Measurements from ENCODE around the gene KRT16.
"Not testable (repeated sequence)": the region's sequence is repeated elsewhere in the genome, so short reads cannot be mapped to it uniquely, and the experiment has no call there.

Gene KRT16

DNA sequence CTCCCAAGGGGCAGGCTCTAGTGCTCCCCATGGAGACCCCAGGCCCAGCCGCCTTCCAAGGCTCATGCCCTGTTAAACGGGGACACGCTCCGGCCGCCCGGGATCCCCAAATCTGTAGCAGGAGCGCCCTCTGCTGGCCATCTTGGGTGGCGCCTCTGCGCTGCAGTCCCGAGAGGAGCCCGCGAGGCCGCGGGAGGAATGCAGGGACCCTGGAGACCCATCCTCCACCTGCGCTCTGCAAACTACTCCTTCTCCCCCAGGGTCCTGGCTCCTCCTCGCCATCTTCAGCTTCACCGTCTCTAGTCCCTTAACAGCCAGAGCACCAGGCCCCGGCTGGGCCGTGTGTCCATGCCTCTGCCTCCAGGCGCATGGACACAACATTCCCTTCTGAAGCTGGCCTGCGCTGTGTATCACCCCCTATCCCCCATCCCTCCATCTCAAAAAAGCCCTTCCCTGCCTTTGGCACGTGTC, 35.4 kb upstream of the KRT16 start:
- TF ChIP-seq, protein P1, sequence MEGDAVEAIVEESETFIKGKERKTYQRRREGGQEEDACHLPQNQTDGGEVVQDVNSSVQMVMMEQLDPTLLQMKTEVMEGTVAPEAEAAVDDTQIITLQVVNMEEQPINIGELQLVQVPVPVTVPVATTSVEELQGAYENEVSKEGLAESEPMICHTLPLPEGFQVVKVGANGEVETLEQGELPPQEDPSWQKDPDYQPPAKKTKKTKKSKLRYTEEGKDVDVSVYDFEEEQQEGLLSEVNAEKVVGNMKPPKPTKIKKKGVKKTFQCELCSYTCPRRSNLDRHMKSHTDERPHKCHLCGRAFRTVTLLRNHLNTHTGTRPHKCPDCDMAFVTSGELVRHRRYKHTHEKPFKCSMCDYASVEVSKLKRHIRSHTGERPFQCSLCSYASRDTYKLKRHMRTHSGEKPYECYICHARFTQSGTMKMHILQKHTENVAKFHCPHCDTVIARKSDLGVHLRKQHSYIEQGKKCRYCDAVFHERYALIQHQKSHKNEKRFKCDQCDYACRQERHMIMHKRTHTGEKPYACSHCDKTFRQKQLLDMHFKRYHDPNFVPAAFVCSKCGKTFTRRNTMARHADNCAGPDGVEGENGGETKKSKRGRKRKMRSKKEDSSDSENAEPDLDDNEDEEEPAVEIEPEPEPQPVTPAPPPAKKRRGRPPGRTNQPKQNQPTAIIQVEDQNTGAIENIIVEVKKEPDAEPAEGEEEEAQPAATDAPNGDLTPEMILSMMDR (IDR thresholded peaks at IDR 0.05; ENCODE audit: low read depth, low read length) = peak; percentile 86
- no peaks in the 10 kb centered on the region for H3K9me3 ChIP-seq
- H3K27me3 ChIP-seq = no peaks in the 10 kb centered on the region
- H3K4me3 ChIP-seq (ENCODE audit: low read depth, low read length) = peak overlapping the region; percentile 71
- DNase-seq = peak; percentile 91
- peaks cover 5% of the 10 kb centered on the region for H3K4me1 ChIP-seq
- no peaks in the 10 kb centered on the region for H3K36me3 ChIP-seq

DNA sequence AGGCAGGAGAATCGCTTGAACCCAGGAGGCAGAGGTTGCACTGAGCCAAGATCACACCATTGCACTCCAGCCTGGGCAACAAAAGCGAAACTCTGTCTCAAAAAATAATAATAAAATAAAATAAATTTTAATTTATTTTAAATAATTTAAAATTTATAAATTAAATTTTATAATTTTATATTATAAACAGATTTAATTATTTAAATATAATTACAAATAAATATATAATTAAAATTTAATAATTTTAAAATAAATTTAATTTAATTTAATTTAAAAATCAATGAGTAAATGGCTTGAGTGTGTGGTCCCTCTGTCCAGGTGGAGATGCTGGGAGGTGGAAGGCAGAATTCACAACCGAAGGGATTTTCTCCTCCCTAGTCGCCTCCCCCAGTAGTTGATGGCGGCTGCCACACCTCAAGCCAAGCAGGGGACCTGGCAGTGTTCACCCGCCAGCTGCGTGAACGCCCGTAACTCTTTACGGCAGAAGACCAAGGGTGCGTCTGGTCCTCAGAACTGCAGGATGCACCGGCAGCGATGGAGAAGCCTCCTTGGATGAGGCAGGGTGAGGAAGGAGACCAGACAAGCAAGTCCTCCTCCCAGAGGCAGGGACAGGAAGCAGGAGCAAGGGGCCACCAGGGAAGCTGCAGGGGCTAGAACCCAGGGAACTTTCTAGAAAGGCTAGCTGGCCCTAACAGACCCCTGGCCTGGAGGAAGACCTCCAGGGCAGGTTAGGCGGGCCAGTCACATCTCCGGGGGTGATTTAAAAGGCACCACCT, 34.7 kb upstream of the KRT16 start:
- H3K36me3 ChIP-seq = no peaks in the 10 kb centered on the region
- peaks cover 5% of the 10 kb centered on the region for H3K4me1 ChIP-seq
- H3K4me3 ChIP-seq (ENCODE audit: low read depth, low read length) = no peak overlapping the region
- H3K27me3 ChIP-seq = no peaks in the 10 kb centered on the region
- no peaks in the 10 kb centered on the region for H3K9me3 ChIP-seq
- TF ChIP-seq, protein P1 (IDR thresholded peaks at IDR 0.05; ENCODE audit: low read depth, low read length) = no peak
- DNase-seq = no peak

DNA sequence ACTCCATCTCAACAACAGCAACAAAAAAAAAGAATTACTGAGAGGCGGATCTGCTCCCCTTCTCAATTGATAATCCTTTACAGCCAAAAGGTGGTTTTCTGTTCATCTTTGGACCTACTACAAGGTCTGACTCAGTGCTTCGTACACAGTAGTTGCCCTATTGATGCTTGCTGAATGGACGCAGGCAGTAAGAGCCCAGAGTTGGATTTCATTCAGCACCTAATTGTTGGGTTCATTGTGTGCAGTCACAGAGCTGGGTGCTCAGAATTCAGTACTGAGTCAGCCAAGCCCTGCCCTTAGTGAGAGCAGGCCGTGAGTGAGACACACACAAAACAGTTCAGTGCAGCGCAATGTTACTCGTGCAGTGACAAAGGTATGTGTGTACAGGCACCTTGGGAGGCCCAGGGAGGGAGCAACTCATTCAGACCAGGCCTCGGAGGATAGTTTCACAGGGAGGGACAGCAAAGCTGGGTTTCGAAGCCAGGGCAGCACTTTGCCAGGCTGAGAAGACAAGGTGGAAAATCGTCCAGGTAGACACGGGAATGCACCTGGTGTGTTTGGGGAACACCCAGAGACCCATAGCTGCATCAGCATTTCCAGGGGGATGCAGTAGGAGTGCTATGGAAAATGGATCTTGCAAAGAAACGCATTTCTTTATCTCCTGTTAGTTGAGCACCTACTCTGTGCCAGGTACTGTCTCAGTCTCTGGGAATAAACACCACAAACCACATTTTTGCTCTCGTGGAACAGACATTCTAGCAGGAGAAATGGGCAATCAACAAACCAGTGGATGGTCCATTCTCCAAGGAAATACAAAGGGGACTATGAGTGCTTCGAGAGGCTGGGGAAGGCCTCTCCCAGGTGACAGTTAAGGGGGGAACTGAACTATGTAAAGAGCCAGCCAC, 29.9 kb upstream of the KRT16 start:
- Histone ChIP-seq H3K4me3 (ENCODE audit: low read depth, low read length) (no peak overlapping the region), H3K27me3 (no peaks in the 10 kb centered on the region), H3K4me1 (peaks cover 3% of the 10 kb centered on the region), H3K36me3 (no peaks in the 10 kb centered on the region), H3K9me3 (no peaks in the 10 kb centered on the region)
- no peak for DNase-seq
- TF ChIP-seq, protein P1 (IDR thresholded peaks at IDR 0.05; ENCODE audit: low read depth, low read length) = no peak

DNA sequence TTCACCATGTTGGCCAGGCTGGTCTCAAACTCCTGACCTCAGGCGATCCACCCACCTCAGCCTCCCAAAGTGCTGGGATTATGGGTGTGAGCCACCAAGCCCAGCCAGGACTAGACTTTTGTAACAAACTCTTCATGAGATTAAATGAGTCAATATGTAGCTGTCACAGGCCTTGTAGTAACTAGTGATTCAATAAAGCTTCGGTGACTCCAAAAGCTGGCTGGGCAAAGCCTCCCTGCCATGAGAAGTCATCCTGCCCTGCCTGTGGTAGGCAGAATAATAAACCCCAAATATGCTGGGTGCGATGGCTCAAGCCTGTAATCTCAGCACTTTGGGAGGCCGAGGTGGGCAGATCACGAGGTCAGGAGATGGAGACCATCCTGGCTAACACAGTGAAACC, 28.0 kb upstream of the KRT16 start:
- not testable (repeated sequence) for H3K4me1 ChIP-seq; DNase-seq; H3K36me3 ChIP-seq; H3K4me3 ChIP-seq (ENCODE audit: low read depth, low read length); H3K27me3 ChIP-seq; H3K9me3 ChIP-seq

DNA sequence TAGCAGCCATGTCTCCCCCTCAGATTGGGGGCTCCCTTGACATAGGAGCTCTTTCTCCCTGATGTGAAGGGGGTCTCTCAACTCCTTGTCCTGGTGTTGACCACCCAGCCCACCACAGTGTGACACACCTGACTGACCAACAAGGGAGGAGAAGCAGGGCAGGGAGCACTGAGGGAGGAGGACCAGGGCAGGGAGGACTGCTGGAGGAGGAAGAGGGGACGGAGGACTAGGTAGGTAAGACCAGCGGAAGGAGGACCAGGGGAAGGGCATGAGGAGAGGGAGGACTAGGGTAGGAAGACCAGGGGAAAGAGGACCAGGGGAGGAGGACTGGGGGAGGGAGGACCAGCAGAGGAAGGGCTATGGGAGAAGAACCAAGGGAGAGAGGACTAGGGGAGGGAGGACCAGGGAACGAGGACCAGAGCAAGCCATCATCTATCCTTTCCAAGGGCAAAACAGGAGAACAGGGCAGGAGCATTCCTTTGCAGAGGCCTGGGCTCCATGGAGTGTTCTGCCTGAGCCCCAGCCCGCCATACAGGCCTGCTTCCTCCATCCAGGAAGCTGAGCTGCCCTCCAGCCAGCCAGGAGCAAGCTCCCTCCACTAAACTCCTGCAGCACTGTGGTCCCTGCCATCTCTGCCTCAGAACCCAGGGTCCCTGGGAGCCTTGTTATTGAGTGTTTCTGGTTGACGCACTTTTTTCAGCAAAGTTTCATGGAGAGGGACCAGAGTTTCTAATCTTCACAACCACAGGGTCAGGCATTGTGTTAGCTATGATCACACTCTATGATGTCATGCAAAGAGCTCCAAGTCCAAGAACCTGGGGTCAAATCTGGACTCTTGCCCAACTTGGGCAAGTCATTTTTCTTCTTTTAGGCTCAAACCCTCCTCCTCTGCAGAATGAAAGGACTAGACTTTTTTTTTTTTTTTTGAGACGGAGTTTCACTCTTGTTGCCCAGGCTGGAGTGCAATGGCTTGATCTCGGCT, 27.2 kb upstream of the KRT16 start:
- no peak for DNase-seq
- Histone ChIP-seq H3K27me3 (no peaks in the 10 kb centered on the region), H3K9me3 (no peaks in the 10 kb centered on the region), H3K36me3 (no peaks in the 10 kb centered on the region), H3K4me1 (peaks cover 12% of the 10 kb centered on the region), H3K4me3 (ENCODE audit: low read depth, low read length) (no peak overlapping the region)
- TF ChIP-seq, protein P1 (IDR thresholded peaks at IDR 0.05; ENCODE audit: low read depth, low read length) = no peak

DNA sequence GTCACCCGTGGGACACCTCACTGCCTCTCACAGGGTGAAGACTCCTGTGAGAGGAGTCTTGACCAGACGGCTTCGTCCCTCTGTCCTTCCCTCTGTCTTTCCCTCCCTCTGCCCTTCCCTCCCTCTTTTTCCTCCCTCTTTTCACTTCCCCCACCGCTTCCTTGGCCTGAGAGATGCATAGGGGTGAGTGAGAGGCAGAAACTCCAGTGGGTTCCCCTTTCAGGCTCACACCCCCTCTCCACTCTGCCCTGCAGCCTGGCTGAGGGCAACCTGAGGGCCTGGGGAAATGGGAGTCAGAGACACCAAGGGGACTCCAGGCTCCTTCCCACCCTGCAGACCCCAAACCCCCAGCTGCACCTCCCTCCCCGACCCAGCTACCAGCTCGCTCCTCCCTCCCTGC, 26.4 kb upstream of the KRT16 start:
- TF ChIP-seq, protein P1 (IDR thresholded peaks at IDR 0.05; ENCODE audit: low read depth, low read length) = no peak
- DNase-seq = no peak
- Histone ChIP-seq H3K36me3 (no peaks in the 10 kb centered on the region), H3K4me3 (ENCODE audit: low read depth, low read length) (no peak overlapping the region), H3K4me1 (peaks cover 14% of the 10 kb centered on the region), H3K27me3 (no peaks in the 10 kb centered on the region), H3K9me3 (no peaks in the 10 kb centered on the region)
